ENCODE results near the gene SLC25A33. TPM values are rescaled to one million over a fixed set of nuclear protein-coding genes. Genes with fewer than 3 reads are reported as not detected.

Gene SLC25A33
- total and polyA plus RNA-seq, 2 donors (not counting 1 experiment from before 2014, with no cell fraction given), result 2.3 to 5.0 TPM

DNA sequence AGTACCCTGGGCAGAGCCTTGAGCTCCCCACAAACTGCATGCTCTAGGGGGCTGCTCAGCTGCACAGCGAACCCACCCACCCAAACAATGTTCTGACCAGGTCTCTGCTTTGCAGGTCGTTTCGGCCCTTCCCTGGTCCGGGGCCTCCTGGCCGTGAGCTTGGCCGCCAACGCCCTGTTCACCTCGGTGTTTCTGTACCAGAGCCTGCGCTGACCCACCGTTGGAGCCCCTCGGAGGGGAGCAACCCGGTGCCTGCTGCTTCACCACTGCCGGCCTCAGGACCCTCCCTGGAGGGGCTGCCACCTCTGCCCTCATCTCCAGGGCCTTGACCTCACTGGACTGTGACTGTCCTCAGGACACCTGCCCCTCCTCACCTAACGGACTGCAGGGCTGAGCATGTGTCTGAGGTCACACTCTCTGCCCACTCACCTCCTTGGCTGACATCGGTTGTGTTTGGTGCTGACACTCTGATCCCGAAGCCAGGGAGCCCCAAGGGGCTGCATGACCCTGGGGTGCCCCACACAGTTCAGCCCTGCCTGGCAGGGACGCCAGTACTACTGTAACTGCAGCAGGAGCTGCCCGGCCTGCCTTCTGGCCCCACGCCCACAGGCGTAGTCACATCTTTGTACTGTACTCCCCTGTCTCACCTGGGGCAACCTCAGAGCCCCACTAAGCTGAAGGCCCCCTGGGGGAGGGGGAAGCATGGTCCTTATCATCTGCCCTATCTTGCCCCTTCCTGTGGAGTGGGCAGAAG is 73.8 kb downstream of the SLC25A33 start:
- Histone ChIP-seq H3K27me3 (replicated peaks in 1 of 4; ENCODE audit: control extremely low read depth in 1 of 4, control insufficient read depth in 3 of 4, insufficient read depth in 4 of 4, low read length in 3 of 4) (no peaks in the 10 kb centered on the region), H4K20me1 (ENCODE audit: control insufficient read depth, insufficient read depth, low read length, poor library complexity, severe bottlenecking) (no peaks in the 10 kb centered on the region), H3K36me3 (replicated peaks in 1 of 2; ENCODE audit: control extremely low read depth in 1 of 2, control insufficient read depth in 1 of 2, extremely low read depth in 1 of 2, insufficient read depth in 2 of 2, low read length in 1 of 2) (peaks cover 0 to 11% of the 10 kb centered on the region in 2 experiments), H3K9me3 (ENCODE audit: control extremely low read depth in 1 of 3, control insufficient read depth in 2 of 3, insufficient read depth in 1 of 3, low read length in 2 of 3) (no peaks in the 10 kb centered on the region), H3K9ac (ENCODE audit: low read length) (no peak overlapping the region), H2AFZ (ENCODE audit: insufficient read depth, low read depth, low read length, poor library complexity, severe bottlenecking) (no peak overlapping the region), H3K4me2 (replicated peaks; ENCODE audit: low read depth, low read length, poor library complexity, severe bottlenecking) (no peak overlapping the region), H3K27ac (ENCODE audit: low read length in 2 of 2) (no peak overlapping the region), H3K4me3 (ENCODE audit: control extremely low read depth in 1 of 5, extremely low read depth in 1 of 5, insufficient read depth in 1 of 5, low read depth in 2 of 5, low read length in 4 of 5) (no peak overlapping the region), H3K4me1 (ENCODE audit: control insufficient read depth in 2 of 2, insufficient read depth in 2 of 2, low read length in 2 of 2) (peaks cover 4 to 9% of the 10 kb centered on the region in 2 donors), H3K79me2 (ENCODE audit: control insufficient read depth, insufficient read depth, low read length) (peaks cover 10% of the 10 kb centered on the region)
- Mint-ChIP-seq H3K27me3 (no peaks in the 10 kb centered on the region), H3K4me3 (no peak overlapping the region), H3K9me3 (ENCODE audit: insufficient read depth) (no peaks in the 10 kb centered on the region), H3K27ac (no peak overlapping the region), H3K4me1 (peaks cover 2% of the 10 kb centered on the region)
- DNase-seq (no peak), ATAC-seq (ENCODE audit: low read depth) (no peak)
- 95% methylated on average over 20 of the region's 20 CpGs for WGBS (ENCODE audit: insufficient coverage)
- intact Hi-C loops (cut with micrococcal nuclease), result no loop called here
- ChIA-PET POLR2A (interaction anchor here (0.6 kb wide), 1 partner anchor 103 kb away, joined by 5 read pairs; no protein-coding TSS in a partner anchor), CTCF (interaction anchor here (1.5 to 7.2 kb wide), 3 partner anchors 23 to 253 kb away, joined by 3 to 150 read pairs (median 5); no protein-coding TSS in a partner anchor)
- TF ChIP-seq, protein P1, sequence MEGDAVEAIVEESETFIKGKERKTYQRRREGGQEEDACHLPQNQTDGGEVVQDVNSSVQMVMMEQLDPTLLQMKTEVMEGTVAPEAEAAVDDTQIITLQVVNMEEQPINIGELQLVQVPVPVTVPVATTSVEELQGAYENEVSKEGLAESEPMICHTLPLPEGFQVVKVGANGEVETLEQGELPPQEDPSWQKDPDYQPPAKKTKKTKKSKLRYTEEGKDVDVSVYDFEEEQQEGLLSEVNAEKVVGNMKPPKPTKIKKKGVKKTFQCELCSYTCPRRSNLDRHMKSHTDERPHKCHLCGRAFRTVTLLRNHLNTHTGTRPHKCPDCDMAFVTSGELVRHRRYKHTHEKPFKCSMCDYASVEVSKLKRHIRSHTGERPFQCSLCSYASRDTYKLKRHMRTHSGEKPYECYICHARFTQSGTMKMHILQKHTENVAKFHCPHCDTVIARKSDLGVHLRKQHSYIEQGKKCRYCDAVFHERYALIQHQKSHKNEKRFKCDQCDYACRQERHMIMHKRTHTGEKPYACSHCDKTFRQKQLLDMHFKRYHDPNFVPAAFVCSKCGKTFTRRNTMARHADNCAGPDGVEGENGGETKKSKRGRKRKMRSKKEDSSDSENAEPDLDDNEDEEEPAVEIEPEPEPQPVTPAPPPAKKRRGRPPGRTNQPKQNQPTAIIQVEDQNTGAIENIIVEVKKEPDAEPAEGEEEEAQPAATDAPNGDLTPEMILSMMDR (IDR thresholded peaks at IDR 0.05), result no peak
- TF ChIP-seq EZH2 (IDR thresholded peaks at IDR 0.05; ENCODE audit: borderline replicate concordance, insufficient read depth, low read depth, low read length, poor library complexity, severe bottlenecking), result no peak

All from B cell (primary cell).